H1 (cell line): ENCODE results near the gene ATP13A2. TPM values are rescaled to one million over a fixed set of nuclear protein-coding genes. Genes with fewer than 3 reads are reported as not detected.

Experiments
- CTCF ChIA-PET: fragments of 300-600 bp; sonication (Branson Sonifier 250); formaldehyde crosslinking; loops from one replicate; lab custom pipeline; 2021; ENCODE audit not compliant: partially characterized antibody; lab: Charles Lee
- POLR2A ChIA-PET: fragments of 300-600 bp; sonication (Branson Sonifier 250); formaldehyde crosslinking; loops from one replicate; lab custom pipeline; 2021; ENCODE audit warnings: inconsistent platforms; ENCODE audit not compliant: partially characterized antibody; lab: Charles Lee
- DNase-seq, 2 experiments: peaks; one replicate each; pipeline versions ENCODE4 v3.0.0 to v3.0.0-alpha.2; 2010 to 2022; ENCODE audit warnings: low spot score in 2 of 2, low read depth in 1 of 2, mixed read lengths in 1 of 2
- FAIRE-seq: peaks from 2 replicates; lab custom pipeline; 2011; peaks lifted over from hg19 to GRCh38; lab: Jason Lieb, UNC
- H2AFZ ChIP-seq: 2 replicates; pipeline ENCODE4 v1.8.1; 2012; ENCODE audit warnings: low read length, inconsistent platforms
- H2AK5ac ChIP-seq: 2 replicates; pipeline ENCODE4 v1.6.1; 2013; ENCODE audit warnings: low read depth, low read length
- H2BK120ac ChIP-seq: replicated peaks from 2 replicates; pipeline ENCODE3; 2013; ENCODE audit warnings: low read depth, low read length, inconsistent platforms
- H2BK12ac ChIP-seq: 2 replicates; pipeline ENCODE4 v1.6.1; 2013; ENCODE audit warnings: low read depth, low read length
- H2BK15ac ChIP-seq: 2 replicates; pipeline ENCODE4 v1.6.1; 2013; ENCODE audit warnings: low read length
- H2BK20ac ChIP-seq: 2 replicates; pipeline ENCODE4 v1.6.1; 2013; ENCODE audit warnings: low read length
- H2BK5ac ChIP-seq: 2 replicates; pipeline ENCODE4 v1.6.1; 2013; ENCODE audit warnings: low read depth, low read length
- H3K14ac ChIP-seq: 2 replicates; pipeline ENCODE4 v1.6.1; 2013; ENCODE audit warnings: inconsistent platforms; ENCODE audit not compliant: insufficient read length
- H3K18ac ChIP-seq: 2 replicates; pipeline ENCODE4 v1.6.1; 2013; ENCODE audit warnings: low read length; ENCODE audit errors: extremely low read depth
- H3K23ac ChIP-seq: 2 replicates; pipeline ENCODE4 v1.6.1; 2013; ENCODE audit warnings: inconsistent platforms; ENCODE audit not compliant: insufficient read length
- H3K23me2 ChIP-seq: 2 replicates; pipeline ENCODE4 v1.6.1; 2013; ENCODE audit warnings: low read depth, low read length
- H3K27ac ChIP-seq: 2 replicates; pipeline ENCODE4 v1.6.1; 2011; ENCODE audit warnings: low read depth, low read length, inconsistent platforms
- H3K27me3 ChIP-seq, 4 experiments: replicated peaks in 1 of 4; 1 replicate in 1 of 4; 2 replicates in 3 of 4; pipeline versions ENCODE4 v1.6.1 to v1.8.1; 2011 to 2013; ENCODE audit warnings: low read length in 3 of 4, mild to moderate bottlenecking in 3 of 4, inconsistent platforms in 2 of 4, mixed read lengths in 2 of 4, moderate library complexity in 1 of 4; ENCODE audit not compliant: control insufficient read depth in 3 of 4, insufficient read depth in 3 of 4; ENCODE audit errors: extremely low read depth in 1 of 4
- H3K36me3 ChIP-seq, 4 experiments: 2 replicates each; pipeline versions ENCODE4 v1.6.1 to v1.8.1; 2011 to 2013; ENCODE audit warnings: mild to moderate bottlenecking in 4 of 4, low read length in 3 of 4, moderate library complexity in 2 of 4, control low read depth in 1 of 4, inconsistent platforms in 1 of 4; ENCODE audit not compliant: insufficient read depth in 4 of 4, control insufficient read depth in 2 of 4
- H3K4ac ChIP-seq: replicated peaks from 2 replicates; pipeline ENCODE3; 2013; ENCODE audit warnings: low read length, low read depth, mixed read lengths, inconsistent platforms; ENCODE audit not compliant: insufficient read length
- H3K4me1 ChIP-seq, 4 experiments: replicated peaks in 1 of 4; 1 replicate in 1 of 4; 2 replicates in 3 of 4; pipeline versions ENCODE4 v1.6.1 to v1.8.1; 2011 to 2013; ENCODE audit warnings: low read length in 3 of 4, inconsistent platforms in 2 of 4, mixed read lengths in 1 of 4; ENCODE audit not compliant: insufficient read depth in 4 of 4, control insufficient read depth in 3 of 4
- H3K4me2 ChIP-seq, 2 experiments: 2 replicates each; pipeline versions ENCODE4 v1.6.1 to v1.8.1; 2011 to 2013; ENCODE audit warnings: low read depth in 2 of 2, low read length in 2 of 2, control low read depth in 1 of 2, inconsistent platforms in 1 of 2, mild to moderate bottlenecking in 1 of 2; ENCODE audit not compliant: insufficient read depth in 1 of 2
- H3K4me3 ChIP-seq, 4 experiments: fragments of 200-600, 300-600 bp in 1 of 4; sonication (generic), shearing (Covaris generic), sonication (Bioruptor Twin) in 1 of 4; 2 replicates each; pipeline versions ENCODE4 v1.5.1 to v1.8.1; 2011 to 2016; ENCODE audit warnings: low read length in 4 of 4, low read depth in 3 of 4, control low read depth in 2 of 4, inconsistent platforms in 2 of 4, mild to moderate bottlenecking in 2 of 4, mixed read lengths in 1 of 4, moderate library complexity in 1 of 4; ENCODE audit not compliant: insufficient read depth in 2 of 4; ENCODE audit errors: extremely low read depth in 1 of 4
- H3K56ac ChIP-seq: replicated peaks from 2 replicates; pipeline ENCODE3; 2013; ENCODE audit warnings: low read depth, mild to moderate bottlenecking, mixed read lengths, low read length, inconsistent platforms; ENCODE audit not compliant: insufficient read length
- H3K79me1 ChIP-seq: 2 replicates; pipeline ENCODE4 v1.6.1; 2013; ENCODE audit warnings: low read depth, low read length, control low read depth
- H3K79me2 ChIP-seq, 2 experiments: 2 replicates each; pipeline versions ENCODE4 v1.6.1 to v1.8.1; 2012 to 2013; ENCODE audit warnings: low read length in 2 of 2, mild to moderate bottlenecking in 2 of 2, inconsistent platforms in 1 of 2; ENCODE audit not compliant: insufficient read depth in 2 of 2, control insufficient read depth in 1 of 2
- H3K9ac ChIP-seq, 4 experiments: replicated peaks in 1 of 4; 1 replicate in 1 of 4; 2 replicates in 3 of 4; pipeline versions ENCODE4 v1.6.1 to v1.8.1; 2011 to 2013; ENCODE audit warnings: low read depth in 3 of 4, low read length in 3 of 4, control low read depth in 2 of 4, mild to moderate bottlenecking in 2 of 4, moderate library complexity in 2 of 4, inconsistent platforms in 1 of 4; ENCODE audit errors: extremely low read depth in 1 of 4
- H3K9me3 ChIP-seq, 2 experiments: 2 replicates each; pipeline versions ENCODE4 v1.6.1 to v1.8.1; 2012 to 2013; ENCODE audit warnings: mild to moderate bottlenecking in 2 of 2, moderate library complexity in 2 of 2, control low read depth in 1 of 2, inconsistent platforms in 1 of 2, low read depth in 1 of 2, low read length in 1 of 2, mixed read lengths in 1 of 2; ENCODE audit not compliant: insufficient read depth in 2 of 2
- H4K20me1 ChIP-seq, 2 experiments: replicated peaks in 1 of 2; 2 replicates each; pipeline versions ENCODE3 to v1.8.1; 2011 to 2013; ENCODE audit warnings: inconsistent platforms in 2 of 2, low read length in 2 of 2, mild to moderate bottlenecking in 1 of 2; ENCODE audit not compliant: insufficient read depth in 2 of 2, control insufficient read depth in 1 of 2
- H4K5ac ChIP-seq: 2 replicates; pipeline ENCODE4 v1.6.1; 2013; ENCODE audit warnings: low read length, low read depth, mixed read lengths, inconsistent platforms; ENCODE audit not compliant: insufficient read length
- H4K8ac ChIP-seq: 2 replicates; pipeline ENCODE4 v1.8.0; 2013; ENCODE audit warnings: mild to moderate bottlenecking, moderate library complexity, low read length, inconsistent platforms; ENCODE audit not compliant: insufficient read depth; ENCODE audit errors: extremely low read depth
- H4K91ac ChIP-seq: replicated peaks from 2 replicates; pipeline ENCODE3; 2013; ENCODE audit warnings: low read length, mixed read lengths, inconsistent platforms; ENCODE audit not compliant: insufficient read length
- CREB1 ChIP-seq: IDR thresholded peaks from 2 replicates; pipeline ENCODE4 v1.6.1; 2012; ENCODE audit warnings: inconsistent platforms
- HDAC2 ChIP-seq, 2 experiments: fragments of 300-600 bp in 1 of 2; sonication (generic) in 1 of 2; IDR thresholded peaks; 2 replicates each; pipeline ENCODE4 v1.6.1; 2011 to 2012; ENCODE audit warnings: low read depth in 2 of 2, low read length in 2 of 2, mild to moderate bottlenecking in 2 of 2, moderate library complexity in 2 of 2, borderline replicate concordance in 1 of 2, inconsistent platforms in 1 of 2
- SAP30 ChIP-seq: fragments of 300-600 bp; sonication (generic); IDR thresholded peaks from 2 replicates; pipeline ENCODE4 v1.7.1; 2012; ENCODE audit warnings: low read length, moderate library complexity, mild to moderate bottlenecking, inconsistent platforms; ENCODE audit not compliant: insufficient read depth, insufficient replicate concordance
- SIN3A ChIP-seq, 2 experiments: IDR thresholded peaks in 1 of 2; conservative IDR thresholded peaks in 1 of 2; 2 replicates each; pipeline ENCODE4 v1.6.1; 2011 to 2012; ENCODE audit warnings: low read length in 2 of 2, improper control_type of control experiment in 1 of 2, low read depth in 1 of 2, mild to moderate bottlenecking in 1 of 2
- SIRT6 ChIP-seq: IDR thresholded peaks from one replicate; pipeline ENCODE4 v1.7.1; 2012; ENCODE audit warnings: low read length, inconsistent platforms
- TEAD4 ChIP-seq: IDR thresholded peaks from 2 replicates; pipeline ENCODE4 v1.6.1; 2012; ENCODE audit warnings: low read depth, low read length, inconsistent platforms, mixed read lengths
- WGBS, 2 experiments: shearing (Covaris generic) in 1 of 2; methylation state at CpG; one replicate each; pipeline versions ENCODE4 v1.1.6 to v1.1.7; 2013 to 2015; ENCODE audit warnings: low lambda C conversion rate in 2 of 2, mixed read lengths in 2 of 2, inconsistent platforms in 1 of 2, low coverage in 1 of 2, missing lambda C conversion rate in 1 of 2; ENCODE audit not compliant: insufficient replicate concordance in 2 of 2, insufficient coverage in 1 of 2, insufficient read length in 1 of 2; ENCODE audit errors: extremely low coverage in 1 of 2, missing lambda C conversion rate in 1 of 2; 5-methylcytosine and 5-hydroxymethylcytosine counted together
- polyA plus RNA-seq, 7 experiments: library from polyadenylated mRNA; depleted of rRNA in 3 of 7; stranded (reverse) in 5 of 7; unstranded in 2 of 7; fragments of >200 nt in 5 of 7; fragments of 200-250 nt in 2 of 7; gene quantifications; 1 replicate in 5 of 7; 2 replicates in 1 of 7; 4 replicates in 1 of 7; pipeline versions ENCODE4 v1.2.1 to v1.2.3, GENCODE V29; 2011 to 2013; ENCODE audit warnings: missing spikeins in 2 of 7, mixed read lengths in 2 of 7
- total RNA-seq: library from RNA; stranded (reverse); fragmentation: NEBNext Ultra II Directional; extraction: Animal tissue kit (Norgen Biotek cat#: 25700); gene quantifications from 2 replicates; pipeline ENCODE4 v1.2.1, GENCODE V29; 2021

The ATP13A2 gene
- total and polyA plus RNA-seq, 2 of the 8 experiments (the other 6 are each of a cell fraction or from before 2014, with no cell fraction given) = 82.1 to 83.6 TPM

DNA sequence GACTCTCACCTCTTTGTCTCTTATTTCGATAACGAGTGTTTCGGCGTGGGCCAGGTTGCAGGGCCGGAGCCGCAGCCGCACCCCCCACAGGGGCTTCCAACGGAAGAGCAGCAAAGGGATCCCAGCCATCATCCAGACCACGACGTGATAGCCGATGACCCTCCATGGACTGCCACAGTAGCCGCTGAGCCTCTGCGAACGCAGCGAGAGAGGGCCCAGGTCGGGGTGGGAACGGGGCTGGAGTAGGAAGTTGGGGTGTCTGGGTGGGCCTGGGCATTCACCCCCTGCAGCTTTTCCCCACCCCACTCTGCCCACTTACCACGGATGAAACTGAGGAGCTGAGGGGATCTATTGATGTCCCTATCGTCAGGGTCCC is 6.4 kb downstream of the ATP13A2 start:
- ChIA-PET CTCF (interaction anchor here (0.7 to 11.4 kb wide), 6 partner anchors 18 to 44 kb away, joined by 3 to 164 read pairs (median 4); no protein-coding TSS in a partner anchor), POLR2A (interaction anchor here (2.1 kb wide), 1 partner anchor 13 kb away, joined by 5 read pairs; no protein-coding TSS in a partner anchor)
- Histone ChIP-seq H3K18ac (no peak overlapping the region), H3K23me2 (no peaks in the 10 kb centered on the region), H3K9ac (no peak overlapping the region), H3K4me2 (no peak overlapping the region), H4K20me1 (peaks cover 0 to 4% of the 10 kb centered on the region in 2 experiments), H3K79me2 (peaks cover 0 to 2% of the 10 kb centered on the region in 2 experiments; a peak in 1 of 4 replicates), H3K79me1 (no peaks in the 10 kb centered on the region), H3K36me3 (peaks cover 0 to 28% (median 17%) of the 10 kb centered on the region in 4 experiments; a peak in 7 of 8 replicates), H3K14ac (no peak overlapping the region), H3K23ac (no peak overlapping the region), H3K56ac (no peak overlapping the region), H3K4me3 (no peak overlapping the region), H2BK15ac (no peak overlapping the region), H3K4me1 (peaks cover 0 to 12% (median 7%) of the 10 kb centered on the region in 4 experiments; a peak in 5 of 7 replicates), H2AK5ac (no peak overlapping the region), H3K27ac (no peak overlapping the region), H3K4ac (no peak overlapping the region), H2BK120ac (no peak overlapping the region), H2AFZ (no peak overlapping the region), H3K27me3 (no peaks in the 10 kb centered on the region), H4K91ac (no peak overlapping the region), H2BK20ac (no peak overlapping the region), H4K8ac (no peak overlapping the region), H2BK5ac (no peak overlapping the region), H4K5ac (no peak overlapping the region), H3K9me3 (no peaks in the 10 kb centered on the region), H2BK12ac (no peak overlapping the region)
- no peak for FAIRE-seq
- 93% methylated on average over 17 of the region's 19 CpGs; no CpG with 5 or more reads in 1 of the 2 experiments for WGBS, 2 experiments
- no peak for DNase-seq
- TF ChIP-seq TEAD4 (no peak), CREB1 (no peak), SIRT6 (no peak), SIN3A (conservative IDR thresholded peaks at IDR 0.05 in 1 of 2, IDR thresholded peaks at IDR 0.05 in 1 of 2; ENCODE audit: low read depth in 1 of 2, low read length in 2 of 2) (no peak), HDAC2 (IDR thresholded peaks at IDR 0.05; ENCODE audit: borderline replicate concordance in 1 of 2, low read depth in 2 of 2, low read length in 2 of 2) (no peak), SAP30 (no peak)
